Fibroblast of lung (primary cell): ENCODE measurements around the gene NRGN. TPM values are rescaled to one million over a fixed set of nuclear protein-coding genes. Genes with fewer than 3 reads are reported as not detected.
A peak's percentile ranks its signal among the peaks of the same experiment; 100 is the strongest.

Source experiments
- DNase-seq, 2 donors: peaks; one replicate each; pipeline versions ENCODE4 v3.0.0 to v3.0.0-alpha.2; 2010; ENCODE audit warnings: low read depth in 2 of 2
- H2AFZ ChIP-seq: 2 replicates; pipeline ENCODE4 v1.5.1; 2012; ENCODE audit warnings: low read length, control low read depth, inconsistent platforms
- H3K27ac ChIP-seq: 2 replicates; pipeline ENCODE4 v1.5.1; 2011; ENCODE audit warnings: low read length, control low read depth; ENCODE audit not compliant: insufficient read depth
- H3K27me3 ChIP-seq: 2 replicates; pipeline ENCODE4 v1.5.1; 2011; ENCODE audit warnings: mild to moderate bottlenecking, low read length; ENCODE audit not compliant: control insufficient read depth, insufficient read depth
- H3K36me3 ChIP-seq: 2 replicates; pipeline ENCODE4 v1.5.1; 2011; ENCODE audit warnings: low read length; ENCODE audit not compliant: control insufficient read depth, insufficient read depth
- H3K4me1 ChIP-seq: 2 replicates; pipeline ENCODE4 v1.5.1; 2011; ENCODE audit warnings: low read length; ENCODE audit not compliant: control insufficient read depth, insufficient read depth; ENCODE audit errors: extremely low read depth
- H3K4me2 ChIP-seq: 2 replicates; pipeline ENCODE4 v1.5.1; 2011; ENCODE audit warnings: low read length, control low read depth; ENCODE audit not compliant: insufficient read depth; ENCODE audit errors: extremely low read depth
- H3K4me3 ChIP-seq, 4 experiments: fragments of 200-600 bp in 1 of 4; sonication (generic) in 1 of 4; replicated peaks in 1 of 4; 2 replicates each; pipeline ENCODE4 v1.5.1; 2011 to 2016; ENCODE audit warnings: low read length in 4 of 4, low read depth in 3 of 4, mild to moderate bottlenecking in 3 of 4, control low read depth in 2 of 4, inconsistent platforms in 1 of 4, mixed read lengths in 1 of 4; ENCODE audit not compliant: insufficient read depth in 1 of 4; ENCODE audit errors: control extremely low read depth in 1 of 4
- H3K79me2 ChIP-seq: 2 replicates; pipeline ENCODE4 v1.5.1; 2012; ENCODE audit warnings: mild to moderate bottlenecking, low read length, inconsistent platforms; ENCODE audit not compliant: control insufficient read depth, insufficient read depth
- H3K9ac ChIP-seq: 2 replicates; pipeline ENCODE4 v1.5.1; 2011; ENCODE audit warnings: mild to moderate bottlenecking, low read length, control low read depth; ENCODE audit not compliant: insufficient read depth
- H3K9me3 ChIP-seq: 2 replicates; pipeline ENCODE4 v1.5.1; 2012; ENCODE audit warnings: low read depth, low read length; ENCODE audit not compliant: control insufficient read depth, insufficient read depth
- H4K20me1 ChIP-seq: 2 replicates; pipeline ENCODE4 v1.5.1; 2011; ENCODE audit warnings: low read length; ENCODE audit not compliant: control insufficient read depth, insufficient read depth; ENCODE audit errors: extremely low read depth
- CTCF ChIP-seq, 2 donors: IDR thresholded peaks in 1 of 2; conservative IDR thresholded peaks in 1 of 2; 1 replicate in 1 of 2; 2 replicates in 1 of 2; pipeline ENCODE4 v1.5.1; 2011 to 2012; ENCODE audit warnings: low read length in 2 of 2, control low read depth in 1 of 2, inconsistent platforms in 1 of 2, low read depth in 1 of 2, mild to moderate bottlenecking in 1 of 2
- EZH2 ChIP-seq: IDR thresholded peaks from 2 replicates; pipeline ENCODE4 v1.5.1; 2012; ENCODE audit warnings: low read length, control low read depth, mild to moderate bottlenecking; ENCODE audit errors: missing control alignments
- polyA plus RNA-seq, 2 donors: library from polyadenylated mRNA; depleted of rRNA in 1 of 2; stranded (reverse) in 1 of 2; unstranded in 1 of 2; fragments of >200 nt; gene quantifications; 2 replicates each; pipeline ENCODE4 v1.2.1, GENCODE V29; 2011 to 2012; ENCODE audit warnings: missing spikeins in 1 of 2
- total RNA-seq: library from RNA; depleted of rRNA; stranded (reverse); fragments of >200 nt; gene quantifications from 2 replicates; pipeline ENCODE4 v1.2.1, GENCODE V29; 2014

Gene NRGN
- total and polyA plus RNA-seq, 2 donors (not counting 1 experiment from before 2014, with no cell fraction given): 0.17 to 4.9 TPM

- H3K9me3 ChIP-seq: no peaks in the 10 kb centered on the region
- no peak overlapping the region for H3K9ac ChIP-seq
- no peaks in the 10 kb centered on the region for H4K20me1 ChIP-seq
- no peak overlapping the region for H2AFZ ChIP-seq
- no peak overlapping the region for H3K4me2 ChIP-seq
- DNase-seq: no peak
- no peaks in the 10 kb centered on the region for H3K36me3 ChIP-seq
- no peak for TF ChIP-seq CTCF (conservative IDR thresholded peaks at IDR 0.05 in 1 of 2, IDR thresholded peaks at IDR 0.05 in 1 of 2; ENCODE audit: low read depth in 1 of 2, low read length in 2 of 2)
- TF ChIP-seq EZH2: no peak
- H3K79me2 ChIP-seq: no peaks in the 10 kb centered on the region
- H3K4me1 ChIP-seq: no peaks in the 10 kb centered on the region
- no peak overlapping the region for H3K27ac ChIP-seq
- H3K27me3 ChIP-seq: peaks cover 2% of the 10 kb centered on the region
- no peak overlapping the region for H3K4me3 ChIP-seq
Measured at GRCh38 chr11:124736736-124737135, 3.0 kb upstream of the NRGN start.

DNA sequence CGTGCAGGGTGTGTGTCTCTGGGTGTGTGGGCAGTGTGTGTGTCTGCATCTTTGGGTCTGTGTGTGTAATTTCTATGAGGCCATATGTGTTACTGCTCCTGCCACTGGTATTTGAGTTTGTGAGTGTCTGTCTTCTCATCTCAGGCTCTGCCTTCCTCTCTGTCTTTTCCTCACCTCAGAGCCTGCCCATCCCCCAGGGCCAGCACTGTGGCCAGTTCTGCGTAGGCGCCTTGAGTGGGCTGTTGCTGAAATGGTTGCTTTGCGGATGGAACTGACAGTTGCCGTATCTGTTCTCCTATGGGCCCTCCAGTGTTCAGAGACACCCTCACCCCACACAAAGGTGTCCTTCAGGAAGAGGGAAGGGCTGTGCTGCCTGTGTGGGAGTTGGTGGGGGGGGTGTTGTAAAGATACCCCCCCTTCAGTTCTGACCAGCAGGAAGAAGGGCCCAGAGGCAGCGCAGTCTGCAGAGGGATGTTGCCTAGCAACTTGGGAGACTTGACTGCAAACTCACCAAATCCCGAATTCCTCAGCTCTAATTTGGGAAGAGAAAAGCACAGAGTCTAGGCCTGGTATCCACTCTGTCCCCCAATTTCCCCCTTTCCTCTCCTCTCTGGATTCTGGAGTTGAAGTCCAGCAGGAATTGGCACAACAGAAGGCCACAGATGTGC lies 2.0 kb upstream of the NRGN start:
- Histone ChIP-seq H3K4me3 (no peak overlapping the region), H3K9ac (no peak overlapping the region), H3K27ac (no peak overlapping the region), H3K4me2 (no peak overlapping the region), H3K4me1 (no peaks in the 10 kb centered on the region), H2AFZ (no peak overlapping the region), H3K27me3 (peaks cover 2% of the 10 kb centered on the region), H3K79me2 (no peaks in the 10 kb centered on the region), H4K20me1 (no peaks in the 10 kb centered on the region), H3K9me3 (no peaks in the 10 kb centered on the region), H3K36me3 (no peaks in the 10 kb centered on the region)
- no peak for TF ChIP-seq EZH2
- TF ChIP-seq CTCF (conservative IDR thresholded peaks at IDR 0.05 in 1 of 2, IDR thresholded peaks at IDR 0.05 in 1 of 2; ENCODE audit: low read depth in 1 of 2, low read length in 2 of 2): no peak
- no peak for DNase-seq

DNA sequence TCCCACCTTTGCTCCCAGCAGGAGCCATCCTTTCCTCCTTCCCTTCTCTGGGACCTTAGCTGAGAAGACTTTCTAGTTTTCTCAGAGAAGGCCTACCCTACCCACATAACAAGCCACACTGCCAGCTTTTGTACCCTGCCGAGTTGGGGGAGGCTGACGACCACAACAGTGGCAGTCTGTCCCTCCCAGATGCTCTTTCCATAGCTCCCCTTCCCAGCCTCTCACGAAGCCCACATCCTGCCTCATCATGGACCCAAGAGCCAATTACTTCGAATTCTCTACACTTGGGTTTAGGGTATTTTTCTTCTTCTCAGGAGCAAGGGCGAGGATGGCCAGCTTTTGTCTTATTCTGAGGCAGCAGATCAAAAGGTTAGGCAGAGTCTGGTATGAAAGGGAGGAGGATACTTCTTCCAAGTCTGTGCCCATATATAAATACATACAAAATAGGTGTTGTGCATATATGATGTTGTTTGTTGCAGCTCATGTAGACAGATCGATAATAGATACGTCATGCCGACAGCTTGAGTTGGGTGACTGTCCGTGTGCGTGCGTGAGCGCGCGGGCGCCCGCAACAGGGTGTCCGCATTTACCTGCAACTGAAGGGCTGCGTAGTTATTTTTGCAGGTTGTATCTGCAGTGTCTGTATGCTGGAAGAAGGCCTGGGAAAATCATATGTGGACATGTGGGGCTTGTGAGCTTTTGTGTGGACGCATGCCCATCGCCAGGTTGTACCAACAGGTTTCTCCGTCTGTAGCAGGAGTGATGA lies 846 bp upstream of the NRGN start:
- TF ChIP-seq EZH2 (no peak), CTCF (conservative IDR thresholded peaks at IDR 0.05 in 1 of 2, IDR thresholded peaks at IDR 0.05 in 1 of 2; ENCODE audit: low read depth in 1 of 2, low read length in 2 of 2) (no peak)
- DNase-seq: no peak
- no peak overlapping the region for H2AFZ ChIP-seq
- no peaks in the 10 kb centered on the region for H3K79me2 ChIP-seq
- H3K27me3 ChIP-seq: peaks cover 2% of the 10 kb centered on the region
- H3K4me1 ChIP-seq: no peaks in the 10 kb centered on the region
- peak overlapping the region in 3 of 4 experiments; percentile 35 to 59 (median 53) for H3K4me3 ChIP-seq
- no peak overlapping the region for H3K27ac ChIP-seq
- no peaks in the 10 kb centered on the region for H3K36me3 ChIP-seq
- H3K4me2 ChIP-seq: peak overlapping the region; percentile 91
- no peaks in the 10 kb centered on the region for H3K9me3 ChIP-seq
- no peak overlapping the region for H3K9ac ChIP-seq
- no peaks in the 10 kb centered on the region for H4K20me1 ChIP-seq
